NCI-H146 treated with DMSO at 0.1 percent for 48 hours (cell line): ENCODE measurements around the gene RGL1.

Experiments used
- DNase-seq: peaks from one replicate; lab custom pipeline; 2025; ENCODE audit not compliant: unreplicated experiment; lab: John Stamatoyannopoulos, UW

RGL1 gene

GRCh38 chr1:183945428-183946319 is 140.8 kb downstream of the RGL1 start:
- DNase-seq: no peak

- no peak for DNase-seq
Observed at GRCh38 chr1:183946320-183946613, 141.3 kb downstream of the RGL1 start.

GRCh38 chr1:183947988-183948387 is 143.1 kb downstream of the RGL1 start:
- DNase-seq: no peak

GRCh38 chr1:183952101-183952500 is 147.2 kb downstream of the RGL1 start:
- no peak for DNase-seq

- no peak for DNase-seq
Observed at GRCh38 chr1:183953031-183953430, 148.1 kb downstream of the RGL1 start.

GRCh38 chr1:183954496-183954895 is 149.6 kb downstream of the RGL1 start:
- DNase-seq: no peak

GRCh38 chr1:183956559-183957188 is 151.8 kb downstream of the RGL1 start:
- DNase-seq: no peak

- no peak for DNase-seq
Observed at GRCh38 chr1:183957216-183957830, 152.4 kb downstream of the RGL1 start.

- no peak for DNase-seq
Observed at GRCh38 chr1:183958958-183959357, 154.0 kb downstream of the RGL1 start.

- no peak for DNase-seq
Observed at GRCh38 chr1:183961132-183961531, 156.2 kb downstream of the RGL1 start.

GRCh38 chr1:183962903-183963302 is 158.0 kb downstream of the RGL1 start:
- DNase-seq: no peak

GRCh38 chr1:183965726-183966125 is 160.8 kb downstream of the RGL1 start:
- DNase-seq: no peak

GRCh38 chr1:183966487-183966886 is 161.6 kb downstream of the RGL1 start:
- no peak for DNase-seq

GRCh38 chr1:183967914-183968313 is 163.0 kb downstream of the RGL1 start:
- DNase-seq: no peak

- DNase-seq: no peak
Observed at GRCh38 chr1:183968386-183968785, 163.5 kb downstream of the RGL1 start.

GRCh38 chr1:183970516-183971300 is 165.8 kb downstream of the RGL1 start:
- DNase-seq: no peak

GRCh38 chr1:183975651-183976050 is 170.7 kb downstream of the RGL1 start:
- no peak for DNase-seq

- no peak for DNase-seq
Observed at GRCh38 chr1:183977717-183978116, 172.8 kb downstream of the RGL1 start.
